ENCODE data around the gene DAAM2.

DNA sequence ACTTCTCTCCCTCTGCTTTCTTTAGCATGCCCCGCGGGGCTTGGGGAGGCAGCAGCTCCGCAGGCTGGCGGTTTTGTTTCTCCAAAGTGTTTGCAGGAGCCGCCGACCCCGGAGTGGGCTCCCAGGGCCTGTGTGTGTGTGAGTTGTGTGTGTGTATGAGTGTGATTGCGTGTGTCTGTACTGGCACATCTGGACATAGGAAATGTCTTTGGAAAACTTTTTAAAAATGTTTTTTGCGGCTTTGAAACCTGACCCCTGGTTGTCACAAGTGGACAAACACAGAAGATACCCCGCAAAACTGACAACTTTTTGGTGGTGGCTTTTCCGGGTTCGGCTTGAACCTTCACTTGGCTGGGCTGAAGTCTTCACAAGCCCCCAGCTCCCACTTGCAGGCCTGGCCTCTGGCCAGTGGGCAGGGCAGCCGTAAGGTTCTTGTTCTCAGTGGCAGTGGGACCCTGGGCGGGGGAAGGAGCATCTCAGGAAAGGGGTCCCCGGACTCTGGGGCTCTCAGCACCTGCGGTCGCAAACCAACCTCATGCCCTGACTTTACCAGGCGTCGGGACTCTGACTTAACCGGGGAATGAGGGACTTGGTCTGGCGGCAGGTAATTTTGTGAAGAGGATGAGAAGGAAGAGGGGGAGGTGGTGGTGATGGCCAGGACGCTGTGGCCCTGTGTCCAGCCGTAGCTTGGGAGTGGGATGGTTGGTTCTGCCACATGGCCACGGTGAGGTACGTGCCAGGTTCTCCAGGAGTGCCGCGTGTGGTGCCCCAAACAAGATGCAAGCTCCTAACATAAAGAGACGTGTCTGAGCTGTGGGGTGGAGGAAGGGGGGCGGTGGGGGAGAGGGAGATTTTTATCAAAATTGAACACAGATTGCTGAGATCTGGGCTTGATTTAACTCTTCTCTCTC, 619 bp downstream of the DAAM2 start:
- TF ChIP-seq, protein P1, sequence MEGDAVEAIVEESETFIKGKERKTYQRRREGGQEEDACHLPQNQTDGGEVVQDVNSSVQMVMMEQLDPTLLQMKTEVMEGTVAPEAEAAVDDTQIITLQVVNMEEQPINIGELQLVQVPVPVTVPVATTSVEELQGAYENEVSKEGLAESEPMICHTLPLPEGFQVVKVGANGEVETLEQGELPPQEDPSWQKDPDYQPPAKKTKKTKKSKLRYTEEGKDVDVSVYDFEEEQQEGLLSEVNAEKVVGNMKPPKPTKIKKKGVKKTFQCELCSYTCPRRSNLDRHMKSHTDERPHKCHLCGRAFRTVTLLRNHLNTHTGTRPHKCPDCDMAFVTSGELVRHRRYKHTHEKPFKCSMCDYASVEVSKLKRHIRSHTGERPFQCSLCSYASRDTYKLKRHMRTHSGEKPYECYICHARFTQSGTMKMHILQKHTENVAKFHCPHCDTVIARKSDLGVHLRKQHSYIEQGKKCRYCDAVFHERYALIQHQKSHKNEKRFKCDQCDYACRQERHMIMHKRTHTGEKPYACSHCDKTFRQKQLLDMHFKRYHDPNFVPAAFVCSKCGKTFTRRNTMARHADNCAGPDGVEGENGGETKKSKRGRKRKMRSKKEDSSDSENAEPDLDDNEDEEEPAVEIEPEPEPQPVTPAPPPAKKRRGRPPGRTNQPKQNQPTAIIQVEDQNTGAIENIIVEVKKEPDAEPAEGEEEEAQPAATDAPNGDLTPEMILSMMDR (conservative IDR thresholded peaks at IDR 0.05; ENCODE audit: low read length) = no peak
- TF ChIP-seq EZH2phosphoT487 (IDR thresholded peaks at IDR 0.05; ENCODE audit: borderline replicate concordance, low read depth, low read length) = no peak

Measured in OCI-LY7 (cell line).